HepG2 (cell line): Measurements from ENCODE around the gene TMBIM4. TPM values are rescaled to one million over a fixed set of nuclear protein-coding genes. Genes with fewer than 3 reads are reported as not detected.

ENCODE experiments used
- CCAR2 ChIP-seq: fragments of 200-400 bp; formaldehyde crosslinking; optimal IDR thresholded peaks from 2 replicates; pipeline ENCODE3; 2018; ENCODE audit warnings: low read depth, mild to moderate bottlenecking, low read length, moderate library complexity
- DDIT3 ChIP-seq: sonication (generic); formaldehyde crosslinking; IDR thresholded peaks from 2 replicates; pipeline ENCODE4 v1.4.0; 2020; ENCODE audit warnings: mild to moderate bottlenecking, missing genetic modification reagents
- DMAP1 ChIP-seq: IDR thresholded peaks from 2 replicates; pipeline ENCODE4 v1.6.1; 2016
- FOXO1 ChIP-seq: sonication (generic); formaldehyde crosslinking; IDR thresholded peaks from 2 replicates; pipeline ENCODE4 v1.4.0; 2020; ENCODE audit warnings: missing genetic modification reagents
- GMEB2 ChIP-seq: IDR thresholded peaks from 2 replicates; pipeline ENCODE4 v1.6.1; 2016; ENCODE audit warnings: missing biosample characterization, missing genetic modification reagents, low read depth
- HOXD1 ChIP-seq: sonication (generic); formaldehyde crosslinking; IDR thresholded peaks from 2 replicates; pipeline ENCODE4 v1.5.0; 2020; ENCODE audit warnings: missing genetic modification reagents
- POGK ChIP-seq: sonication (generic); formaldehyde crosslinking; conservative IDR thresholded peaks from 2 replicates; pipeline ENCODE4 v1.8.0; 2022; ENCODE audit warnings: mild to moderate bottlenecking, moderate library complexity, missing genetic modification reagents
- RBFOX2 ChIP-seq: fragments of 200-400 bp; formaldehyde crosslinking; IDR thresholded peaks from 2 replicates; pipeline ENCODE4 v1.6.1; 2017; ENCODE audit warnings: low read depth, mild to moderate bottlenecking, low read length
- SP2 ChIP-seq: sonication (generic); formaldehyde crosslinking; IDR thresholded peaks from 2 replicates; pipeline ENCODE4 v1.5.1; 2020; ENCODE audit warnings: mild to moderate bottlenecking, missing genetic modification reagents
- THAP7 ChIP-seq: sonication (generic); formaldehyde crosslinking; IDR thresholded peaks from 2 replicates; pipeline ENCODE4 v1.8.1; 2023; ENCODE audit warnings: mild to moderate bottlenecking, missing genetic modification reagents
- ZMYM2 ChIP-seq: sonication (generic); formaldehyde crosslinking; IDR thresholded peaks from 2 replicates; pipeline ENCODE4 v1.8.0; 2022; ENCODE audit warnings: mild to moderate bottlenecking, missing genetic modification reagents
- ZNF777 ChIP-seq: sonication (generic); formaldehyde crosslinking; IDR thresholded peaks from 2 replicates; pipeline ENCODE4 v1.4.0; 2020; ENCODE audit warnings: missing genetic modification reagents
- polyA plus RNA-seq, 8 experiments: library from polyadenylated mRNA; depleted of rRNA in 3 of 8; stranded (reverse) in 7 of 8; unstranded in 1 of 8; fragments of >200 nt; fragmentation: Illumina TruSeq in 4 of 8; extraction: Trizol in 4 of 8; gene quantifications; 2 replicates each; pipeline versions ENCODE4 v1.2.1 to v1.2.3, GENCODE V29; 2011 to 2016; ENCODE audit warnings: low read depth in 4 of 8, missing spikeins in 1 of 8, mixed read lengths in 1 of 8; ENCODE audit not compliant: insufficient read depth in 1 of 8
- total RNA-seq, 5 experiments: library from RNA; depleted of rRNA; stranded (reverse); fragments of >200 nt; fragmentation: Illumina TruSeq; extraction: Trizol; gene quantifications; 2 replicates each; pipeline ENCODE4 v1.2.3, GENCODE V29; 2016; ENCODE audit warnings: low read depth in 1 of 5
- TF ChIP-seq, protein P1 (sequence below): sonication (generic); formaldehyde crosslinking; IDR thresholded peaks from 2 replicates; pipeline ENCODE4 v1.5.1; 2020; ENCODE audit warnings: mild to moderate bottlenecking, missing genetic modification reagents, borderline replicate concordance
- TF ChIP-seq, protein P2 (sequence below): sonication (generic); formaldehyde crosslinking; IDR thresholded peaks from 2 replicates; pipeline ENCODE4 v1.5.0; 2020; ENCODE audit warnings: missing genetic modification reagents
- TF ChIP-seq, protein P3 (sequence below): conservative IDR thresholded peaks from 2 replicates; pipeline ENCODE4 v1.6.1; 2018; ENCODE audit warnings: missing genetic modification reagents

Gene TMBIM4
- total and polyA plus RNA-seq, 2 of the 13 experiments (the other 11 are each of a cell fraction or from before 2014, with no cell fraction given) = 60.5 to 67.7 TPM

DNA sequence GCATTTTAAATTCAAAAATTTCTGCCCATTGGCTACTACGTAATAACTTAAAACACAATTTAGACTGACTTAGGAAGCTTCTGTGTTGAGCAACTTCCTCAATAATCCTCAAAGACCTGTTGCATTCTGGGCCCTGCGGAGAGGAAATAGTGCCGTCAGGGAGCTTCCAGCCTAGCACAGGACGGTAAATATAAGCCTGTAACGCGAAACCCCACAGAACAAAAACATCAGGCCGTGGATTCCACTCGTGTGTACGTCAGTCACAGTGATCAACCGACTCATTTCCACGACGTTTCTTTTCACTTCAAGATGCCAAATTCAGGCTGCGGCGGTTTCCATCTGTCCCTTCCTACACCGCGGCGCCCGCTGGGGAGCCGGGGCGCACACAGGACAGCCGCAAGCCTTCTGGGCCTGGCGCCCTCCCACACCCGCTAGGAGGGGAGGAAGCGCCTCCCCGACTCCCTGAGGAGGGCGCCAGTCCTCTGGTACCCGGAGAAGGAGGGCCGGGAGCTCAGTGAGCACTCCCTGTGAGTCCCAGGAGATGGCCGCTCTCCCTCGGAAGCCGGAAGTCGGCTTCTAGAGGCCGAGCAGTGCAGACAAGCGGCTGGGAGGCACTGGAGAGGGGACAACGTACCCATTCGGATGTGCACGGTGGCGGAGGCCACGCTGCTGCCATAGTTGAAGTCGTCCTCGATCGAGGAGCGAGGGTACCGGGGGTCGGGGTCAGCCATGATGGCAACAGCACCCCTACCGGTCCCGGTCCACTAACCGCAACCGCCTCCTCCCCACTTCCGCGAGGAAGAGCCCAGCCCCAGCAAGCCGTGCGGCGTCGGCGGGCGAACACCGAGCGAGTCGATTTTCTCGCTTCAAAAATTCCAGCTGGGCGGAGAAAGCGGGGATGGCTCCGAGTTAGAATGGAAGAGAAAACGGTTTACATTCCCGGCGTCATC lies at the start of gene TMBIM4 (continued):
- TF ChIP-seq, protein P1, sequence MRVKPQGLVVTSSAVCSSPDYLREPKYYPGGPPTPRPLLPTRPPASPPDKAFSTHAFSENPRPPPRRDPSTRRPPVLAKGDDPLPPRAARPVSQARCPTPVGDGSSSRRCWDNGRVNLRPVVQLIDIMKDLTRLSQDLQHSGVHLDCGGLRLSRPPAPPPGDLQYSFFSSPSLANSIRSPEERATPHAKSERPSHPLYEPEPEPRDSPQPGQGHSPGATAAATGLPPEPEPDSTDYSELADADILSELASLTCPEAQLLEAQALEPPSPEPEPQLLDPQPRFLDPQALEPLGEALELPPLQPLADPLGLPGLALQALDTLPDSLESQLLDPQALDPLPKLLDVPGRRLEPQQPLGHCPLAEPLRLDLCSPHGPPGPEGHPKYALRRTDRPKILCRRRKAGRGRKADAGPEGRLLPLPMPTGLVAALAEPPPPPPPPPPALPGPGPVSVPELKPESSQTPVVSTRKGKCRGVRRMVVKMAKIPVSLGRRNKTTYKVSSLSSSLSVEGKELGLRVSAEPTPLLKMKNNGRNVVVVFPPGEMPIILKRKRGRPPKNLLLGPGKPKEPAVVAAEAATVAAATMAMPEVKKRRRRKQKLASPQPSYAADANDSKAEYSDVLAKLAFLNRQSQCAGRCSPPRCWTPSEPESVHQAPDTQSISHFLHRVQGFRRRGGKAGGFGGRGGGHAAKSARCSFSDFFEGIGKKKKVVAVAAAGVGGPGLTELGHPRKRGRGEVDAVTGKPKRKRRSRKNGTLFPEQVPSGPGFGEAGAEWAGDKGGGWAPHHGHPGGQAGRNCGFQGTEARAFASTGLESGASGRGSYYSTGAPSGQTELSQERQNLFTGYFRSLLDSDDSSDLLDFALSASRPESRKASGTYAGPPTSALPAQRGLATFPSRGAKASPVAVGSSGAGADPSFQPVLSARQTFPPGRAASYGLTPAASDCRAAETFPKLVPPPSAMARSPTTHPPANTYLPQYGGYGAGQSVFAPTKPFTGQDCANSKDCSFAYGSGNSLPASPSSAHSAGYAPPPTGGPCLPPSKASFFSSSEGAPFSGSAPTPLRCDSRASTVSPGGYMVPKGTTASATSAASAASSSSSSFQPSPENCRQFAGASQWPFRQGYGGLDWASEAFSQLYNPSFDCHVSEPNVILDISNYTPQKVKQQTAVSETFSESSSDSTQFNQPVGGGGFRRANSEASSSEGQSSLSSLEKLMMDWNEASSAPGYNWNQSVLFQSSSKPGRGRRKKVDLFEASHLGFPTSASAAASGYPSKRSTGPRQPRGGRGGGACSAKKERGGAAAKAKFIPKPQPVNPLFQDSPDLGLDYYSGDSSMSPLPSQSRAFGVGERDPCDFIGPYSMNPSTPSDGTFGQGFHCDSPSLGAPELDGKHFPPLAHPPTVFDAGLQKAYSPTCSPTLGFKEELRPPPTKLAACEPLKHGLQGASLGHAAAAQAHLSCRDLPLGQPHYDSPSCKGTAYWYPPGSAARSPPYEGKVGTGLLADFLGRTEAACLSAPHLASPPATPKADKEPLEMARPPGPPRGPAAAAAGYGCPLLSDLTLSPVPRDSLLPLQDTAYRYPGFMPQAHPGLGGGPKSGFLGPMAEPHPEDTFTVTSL = 0 out of 2 replicates have a peak, but pooled peaks have one; percentile 18
- no peak for TF ChIP-seq FOXO1
- peak; percentile 51; the same call in 1 of the 2 replicates for TF ChIP-seq GMEB2 (CRISPR knock-in tag)
- peak; percentile 69 for TF ChIP-seq DMAP1 (CRISPR knock-in tag)
- TF ChIP-seq, protein P2, sequence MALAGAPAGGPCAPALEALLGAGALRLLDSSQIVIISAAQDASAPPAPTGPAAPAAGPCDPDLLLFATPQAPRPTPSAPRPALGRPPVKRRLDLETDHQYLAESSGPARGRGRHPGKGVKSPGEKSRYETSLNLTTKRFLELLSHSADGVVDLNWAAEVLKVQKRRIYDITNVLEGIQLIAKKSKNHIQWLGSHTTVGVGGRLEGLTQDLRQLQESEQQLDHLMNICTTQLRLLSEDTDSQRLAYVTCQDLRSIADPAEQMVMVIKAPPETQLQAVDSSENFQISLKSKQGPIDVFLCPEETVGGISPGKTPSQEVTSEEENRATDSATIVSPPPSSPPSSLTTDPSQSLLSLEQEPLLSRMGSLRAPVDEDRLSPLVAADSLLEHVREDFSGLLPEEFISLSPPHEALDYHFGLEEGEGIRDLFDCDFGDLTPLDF (CRISPR knock-in tag) = peak; percentile 72; the same call in 1 of the 2 replicates
- TF ChIP-seq, protein P3, sequence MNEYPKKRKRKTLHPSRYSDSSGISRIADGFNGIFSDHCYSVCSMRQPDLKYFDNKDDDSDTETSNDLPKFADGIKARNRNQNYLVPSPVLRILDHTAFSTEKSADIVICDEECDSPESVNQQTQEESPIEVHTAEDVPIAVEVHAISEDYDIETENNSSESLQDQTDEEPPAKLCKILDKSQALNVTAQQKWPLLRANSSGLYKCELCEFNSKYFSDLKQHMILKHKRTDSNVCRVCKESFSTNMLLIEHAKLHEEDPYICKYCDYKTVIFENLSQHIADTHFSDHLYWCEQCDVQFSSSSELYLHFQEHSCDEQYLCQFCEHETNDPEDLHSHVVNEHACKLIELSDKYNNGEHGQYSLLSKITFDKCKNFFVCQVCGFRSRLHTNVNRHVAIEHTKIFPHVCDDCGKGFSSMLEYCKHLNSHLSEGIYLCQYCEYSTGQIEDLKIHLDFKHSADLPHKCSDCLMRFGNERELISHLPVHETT (CRISPR knock-in tag) = peak; percentile 93
- 0 out of 2 replicates have a peak, but pooled peaks have one; percentile 31 for TF ChIP-seq THAP7
- TF ChIP-seq HOXD1 (CRISPR knock-in tag) = peak; percentile 60; the same call in 1 of the 2 replicates
- peak; percentile 87 for TF ChIP-seq RBFOX2
- TF ChIP-seq CCAR2 = no peak
- no peak for TF ChIP-seq DDIT3 (CRISPR knock-in tag)
- TF ChIP-seq SP2 (CRISPR knock-in tag) = peak; percentile 51
- TF ChIP-seq ZMYM2 = peak; percentile 83
- peak; percentile 65 for TF ChIP-seq ZNF777 (CRISPR knock-in tag)
- TF ChIP-seq POGK (CRISPR knock-in tag) = peak; percentile 90
